ENCODE data around the gene TNNT1. TPM values are rescaled to one million over a fixed set of nuclear protein-coding genes. Genes with fewer than 3 reads are reported as not detected.

The TNNT1 gene
- total RNA-seq, 1 experiment from 2014 or later: 188 TPM

GRCh38 chr19:55117663-55118391, 31.2 kb downstream of the TNNT1 start (continued):
- no peak for TF ChIP-seq CTCF (IDR thresholded peaks at IDR 0.05 in 2 of 3, conservative IDR thresholded peaks at IDR 0.05 in 1 of 3; ENCODE audit: borderline replicate concordance in 1 of 3, insufficient read depth in 1 of 3, low read depth in 2 of 3, low read length in 2 of 3)

GRCh38 chr19:55116859-55117662, 31.9 kb downstream of the TNNT1 start, which contains the start of gene PPP1R12C:
Gene PPP1R12C (minus strand): TSS chr19:55117637. CDS start chr19:55117543, 94 bp downstream.
- no peaks in the 10 kb centered on the region for H3K27me3 ChIP-seq (ENCODE audit: insufficient read depth, low read length)
- no TSS peak for BruUV-seq (replicated peaks)
- H3K79me2 ChIP-seq (ENCODE audit: insufficient read depth, low read length): peaks cover 51% of the 10 kb centered on the region
- H3K4me1 ChIP-seq (ENCODE audit: control insufficient read depth in 1 of 2, insufficient read depth in 2 of 2, low read length in 2 of 2): peaks cover 12 to 27% of the 10 kb centered on the region in 2 experiments
- no peak within 1 kb of the TSS for H2AFZ ChIP-seq (ENCODE audit: low read depth, low read length, poor library complexity, severe bottlenecking)
- H3K27ac ChIP-seq (ENCODE audit: low read depth, low read length): peak within 1 kb of the TSS; percentile 90
- CTCF ChIA-PET: interaction anchor here (1.0 to 1.4 kb wide), 4 partner anchors 24 to 301 kb away, joined by 3 to 9 read pairs (median 4); partner anchors contain the start of gene DNAAF3
- no peaks in the 10 kb centered on the region; a peak in 2 of 4 replicates for H3K36me3 ChIP-seq (ENCODE audit: control insufficient read depth in 1 of 2, insufficient read depth in 2 of 2, low read length in 2 of 2)
- no peak for TF ChIP-seq ZNF274 (IDR thresholded peaks at IDR 0.05; ENCODE audit: low read depth, low read length)
- TF ChIP-seq ZBTB33 (IDR thresholded peaks at IDR 0.05; ENCODE audit: extremely low read depth, insufficient replicate concordance, low read length): no peak
- TF ChIP-seq SIN3A (IDR thresholded peaks at IDR 0.05; ENCODE audit: low read depth): no peak
- no peak for TF ChIP-seq JUND (IDR thresholded peaks at IDR 0.05)
- no peak for TF ChIP-seq SRF (IDR thresholded peaks at IDR 0.05; ENCODE audit: low read depth)
- TF ChIP-seq POLR2AphosphoS5 (IDR thresholded peaks at IDR 0.05; ENCODE audit: low read depth, low read length): no peak; the same call in 1 of the 2 replicates
- TF ChIP-seq TCF7L2 (IDR thresholded peaks at IDR 0.05; ENCODE audit: borderline replicate concordance, extremely low read depth, insufficient read depth, insufficient read length): no peak
- no peak for TF ChIP-seq POLR2A (IDR thresholded peaks at IDR 0.05; ENCODE audit: borderline replicate concordance, extremely low read depth, insufficient read depth, insufficient read length)
- H3K9me3 ChIP-seq (ENCODE audit: control insufficient read depth in 1 of 2, insufficient read depth in 1 of 2, low read depth in 1 of 2, low read length in 2 of 2): no peaks in the 10 kb centered on the region
- RAD21 ChIA-PET (ENCODE audit: low non-redundant PET in 1 of 2, low total read pairs in 2 of 2, uncharacterized antibody in 2 of 2, unreplicated experiment in 2 of 2): no interaction called here
- H3K4me2 ChIP-seq (ENCODE audit: low read length): peak within 1 kb of the TSS; percentile 87
- no peaks in the 10 kb centered on the region for H3K9me2 ChIP-seq (ENCODE audit: insufficient read depth)
- ATAC-seq (peak; percentile 26), DNase-seq (ENCODE audit: low read depth, low spot score) (no peak)
- peak within 1 kb of the TSS; percentile 84 to 99 for H3K4me3 ChIP-seq (replicated peaks in 1 of 2; ENCODE audit: low read depth in 1 of 2, low read length in 2 of 2)
- POLR2A ChIA-PET: interaction anchor here (0.6 to 2.1 kb wide), 4 partner anchors 28 to 537 kb away, joined by 3 to 10 read pairs (median 6); partner anchors contain the start of gene U2AF2
- intact Hi-C loops (cut with micrococcal nuclease): loop anchor here (2.0 kb wide), 1 partner anchor 36 kb away; no protein-coding TSS in a partner anchor
- no peaks in the 10 kb centered on the region for H4K20me1 ChIP-seq (ENCODE audit: insufficient read depth)
- H3K9ac ChIP-seq (ENCODE audit: low read length): peak within 1 kb of the TSS; percentile 95
